Measurements from ENCODE around the gene CLRN2. TPM values are rescaled to one million over a fixed set of nuclear protein-coding genes. Genes with fewer than 3 reads are reported as not detected.

The CLRN2 gene
- total and polyA plus RNA-seq, 9 of the 15 experiments (the other 6 are each of a cell fraction or from before 2014, with no cell fraction given) = not detected

- TF ChIP-seq HINFP (tag; conservative IDR thresholded peaks at IDR 0.05; ENCODE audit: low read depth) (no peak), FOXK2 (conservative IDR thresholded peaks at IDR 0.05 in 1 of 2, IDR thresholded peaks at IDR 0.05 in 1 of 2; ENCODE audit: low read depth in 2 of 2) (peak; percentile 95 to 97), FOXJ2 (tag; IDR thresholded peaks at IDR 0.05) (peak; percentile 45; the same call in 1 of the 2 replicates), NFE2 (IDR thresholded peaks at IDR 0.05; ENCODE audit: low read depth) (peak; percentile 29; the same call in 1 of the 2 replicates), FOSL1 (tag; conservative IDR thresholded peaks at IDR 0.05) (peak; percentile 41), ZNF316 (IDR thresholded peaks at IDR 0.05) (peak; percentile 48), BCOR (IDR thresholded peaks at IDR 0.05) (no peak), JUND (IDR thresholded peaks at IDR 0.05; ENCODE audit: borderline replicate concordance, low read depth, low read length) (0 out of 2 replicates have a peak, but pooled peaks have one; percentile 30), JUND (tag; IDR thresholded peaks at IDR 0.05; ENCODE audit: borderline replicate concordance, low read depth, low read length) (peak; percentile 26; the same call in 1 of the 3 replicates)
Measured at GRCh38 chr4:17557880-17558279, 42.9 kb downstream of the CLRN2 start (continued).

Measured in K562 (cell line).